ENCODE data around the gene CDC42EP3.

CDC42EP3 gene

GRCh38 chr2:37636381-37637066, 34.9 kb downstream of the CDC42EP3 start:
- no peaks in the 10 kb centered on the region for H3K36me3 ChIP-seq (ENCODE audit: insufficient read depth, low read length)
- no peaks in the 10 kb centered on the region for H3K79me2 ChIP-seq (ENCODE audit: insufficient read depth, low read length)
- ATAC-seq (ENCODE audit: insufficient read depth, low read depth) (no peak), DNase-seq (no peak)
- H2AFZ ChIP-seq (ENCODE audit: low read depth, low read length): no peak overlapping the region
- H3K27me3 ChIP-seq (ENCODE audit: insufficient read depth, low read length, poor library complexity): peaks cover 1% of the 10 kb centered on the region
- no peak overlapping the region for H3K27ac ChIP-seq (ENCODE audit: low read length)
- H3K9ac ChIP-seq (ENCODE audit: low read depth, low read length): no peak overlapping the region
- no peaks in the 10 kb centered on the region for H4K20me1 ChIP-seq (ENCODE audit: insufficient read depth, low read length)
- TF ChIP-seq EZH2 (IDR thresholded peaks at IDR 0.05; ENCODE audit: borderline replicate concordance, low read depth, low read length, severe bottlenecking) (no peak), CTCF (IDR thresholded peaks at IDR 0.05; ENCODE audit: borderline replicate concordance, extremely low read depth, low read length, poor library complexity, severe bottlenecking) (no peak)
- H3K9me3 ChIP-seq (ENCODE audit: insufficient read depth, low read length, severe bottlenecking): no peaks in the 10 kb centered on the region
- no peaks in the 10 kb centered on the region for H3K4me1 ChIP-seq (ENCODE audit: insufficient read depth, low read length)
- H3K4me3 ChIP-seq (ENCODE audit: low read depth in 1 of 2, low read length in 2 of 2): no peak overlapping the region
- H3K4me2 ChIP-seq (ENCODE audit: insufficient read depth, low read length): no peak overlapping the region

GRCh38 chr2:37635504-37636380, 35.7 kb downstream of the CDC42EP3 start:
- DNase-seq (no peak), ATAC-seq (ENCODE audit: insufficient read depth, low read depth) (no peak)
- H4K20me1 ChIP-seq (ENCODE audit: insufficient read depth, low read length): no peaks in the 10 kb centered on the region
- no peaks in the 10 kb centered on the region for H3K9me3 ChIP-seq (ENCODE audit: insufficient read depth, low read length, severe bottlenecking)
- H3K79me2 ChIP-seq (ENCODE audit: insufficient read depth, low read length): no peaks in the 10 kb centered on the region
- no peaks in the 10 kb centered on the region for H3K27me3 ChIP-seq (ENCODE audit: insufficient read depth, low read length, poor library complexity)
- no peak overlapping the region for H3K4me2 ChIP-seq (ENCODE audit: insufficient read depth, low read length)
- no peak overlapping the region for H2AFZ ChIP-seq (ENCODE audit: low read depth, low read length)
- TF ChIP-seq EZH2 (IDR thresholded peaks at IDR 0.05; ENCODE audit: borderline replicate concordance, low read depth, low read length, severe bottlenecking) (no peak), CTCF (IDR thresholded peaks at IDR 0.05; ENCODE audit: borderline replicate concordance, extremely low read depth, low read length, poor library complexity, severe bottlenecking) (no peak)
- no peak overlapping the region for H3K27ac ChIP-seq (ENCODE audit: low read length)
- no peaks in the 10 kb centered on the region for H3K4me1 ChIP-seq (ENCODE audit: insufficient read depth, low read length)
- H3K4me3 ChIP-seq (ENCODE audit: low read depth in 1 of 2, low read length in 2 of 2): no peak overlapping the region
- no peak overlapping the region for H3K9ac ChIP-seq (ENCODE audit: low read depth, low read length)
- H3K36me3 ChIP-seq (ENCODE audit: insufficient read depth, low read length): no peaks in the 10 kb centered on the region

GRCh38 chr2:37634914-37635503, 36.4 kb downstream of the CDC42EP3 start:
- no peak for DNase-seq
- no peak overlapping the region for H3K27ac ChIP-seq (ENCODE audit: low read length)

More at GRCh38 chr2:37634914-37635503, 36.4 kb downstream of the CDC42EP3 start:
- H3K27me3 ChIP-seq (ENCODE audit: insufficient read depth, low read length, poor library complexity): no peaks in the 10 kb centered on the region
- H3K4me2 ChIP-seq (ENCODE audit: insufficient read depth, low read length): no peak overlapping the region
- no peak overlapping the region for H3K9ac ChIP-seq (ENCODE audit: low read depth, low read length)
- no peak for TF ChIP-seq CTCF (IDR thresholded peaks at IDR 0.05; ENCODE audit: borderline replicate concordance, extremely low read depth, low read length, poor library complexity, severe bottlenecking)
- TF ChIP-seq EZH2 (IDR thresholded peaks at IDR 0.05; ENCODE audit: borderline replicate concordance, low read depth, low read length, severe bottlenecking): no peak
- H4K20me1 ChIP-seq (ENCODE audit: insufficient read depth, low read length): no peaks in the 10 kb centered on the region
- H3K4me1 ChIP-seq (ENCODE audit: insufficient read depth, low read length): no peaks in the 10 kb centered on the region
- H3K4me3 ChIP-seq (ENCODE audit: low read depth in 1 of 2, low read length in 2 of 2): no peak overlapping the region
- H3K36me3 ChIP-seq (ENCODE audit: insufficient read depth, low read length): no peaks in the 10 kb centered on the region
- no peak for ATAC-seq (ENCODE audit: insufficient read depth, low read depth)
- H3K79me2 ChIP-seq (ENCODE audit: insufficient read depth, low read length): no peaks in the 10 kb centered on the region
- no peaks in the 10 kb centered on the region for H3K9me3 ChIP-seq (ENCODE audit: insufficient read depth, low read length, severe bottlenecking)
- no peak overlapping the region for H2AFZ ChIP-seq (ENCODE audit: low read depth, low read length)

Data from DND-41 (cell line).